Renal cortex interstitium (tissue), 11 donors: ENCODE results near the gene WBP4. TPM values are rescaled to one million over a fixed set of nuclear protein-coding genes. Genes with fewer than 3 reads are reported as not detected.
A peak's percentile ranks its signal among the peaks of the same experiment; 100 is the strongest.

Source experiments
- DNase-seq, 11 donors: peaks; one replicate each; pipeline ENCODE4 v3.0.0-alpha.2; 2013; ENCODE audit warnings: low read depth in 9 of 11, low spot score in 4 of 11; ENCODE audit errors: extremely low read depth in 1 of 11
- polyA plus RNA-seq, 3 donors: library from polyadenylated mRNA; unstranded; fragments of 120-200 nt; gene quantifications; one replicate each; pipeline ENCODE4 v1.2.1, GENCODE V29; 2013; ENCODE audit not compliant: insufficient read length in 3 of 3

Gene WBP4
- polyA plus RNA-seq, 3 donors: 22.8 to 26.5 (median 25.7) TPM

DNA sequence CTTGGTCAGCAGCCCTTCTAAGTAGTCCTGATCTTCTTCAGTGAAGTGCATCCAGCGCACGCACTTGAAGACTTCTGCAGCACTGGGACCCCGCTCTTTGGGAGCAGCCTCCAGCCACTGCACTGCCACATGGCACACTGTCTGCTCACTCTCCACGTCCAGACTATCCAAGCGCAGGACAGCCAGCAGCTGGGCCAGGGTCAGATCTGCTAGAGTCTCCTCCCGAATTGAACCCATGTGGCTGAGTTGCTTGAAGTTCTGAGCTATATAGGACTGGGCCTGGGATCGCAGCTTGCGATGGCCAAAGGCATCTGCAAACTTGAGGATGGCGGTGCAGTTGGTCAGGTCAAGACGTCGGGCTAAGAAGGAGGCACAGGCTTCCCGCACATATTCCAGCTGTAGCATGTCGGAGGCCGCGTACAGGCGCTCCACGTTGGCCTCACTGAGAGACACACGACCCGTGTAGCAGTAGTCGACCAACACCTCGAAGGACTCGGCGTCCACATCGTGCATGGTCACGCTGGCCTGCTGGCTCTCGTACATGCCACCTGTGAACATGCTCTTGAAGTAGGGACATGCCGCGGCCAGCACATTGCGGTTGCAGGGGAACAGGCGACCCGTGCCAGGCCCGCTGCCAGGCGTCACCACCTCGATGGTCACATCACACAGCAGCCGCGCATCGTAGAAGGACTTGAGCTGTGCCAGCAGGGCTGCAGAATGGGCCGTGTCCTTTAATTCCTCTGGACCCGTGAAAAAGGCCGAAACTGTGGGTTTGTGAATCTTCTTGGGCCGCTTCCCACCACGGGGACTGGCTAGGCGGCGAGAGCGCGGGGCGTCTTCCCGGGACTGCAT is 70.6 kb downstream of the WBP4 start:
- DNase-seq: peak in 1 of 11 donors; percentile 4

DNA sequence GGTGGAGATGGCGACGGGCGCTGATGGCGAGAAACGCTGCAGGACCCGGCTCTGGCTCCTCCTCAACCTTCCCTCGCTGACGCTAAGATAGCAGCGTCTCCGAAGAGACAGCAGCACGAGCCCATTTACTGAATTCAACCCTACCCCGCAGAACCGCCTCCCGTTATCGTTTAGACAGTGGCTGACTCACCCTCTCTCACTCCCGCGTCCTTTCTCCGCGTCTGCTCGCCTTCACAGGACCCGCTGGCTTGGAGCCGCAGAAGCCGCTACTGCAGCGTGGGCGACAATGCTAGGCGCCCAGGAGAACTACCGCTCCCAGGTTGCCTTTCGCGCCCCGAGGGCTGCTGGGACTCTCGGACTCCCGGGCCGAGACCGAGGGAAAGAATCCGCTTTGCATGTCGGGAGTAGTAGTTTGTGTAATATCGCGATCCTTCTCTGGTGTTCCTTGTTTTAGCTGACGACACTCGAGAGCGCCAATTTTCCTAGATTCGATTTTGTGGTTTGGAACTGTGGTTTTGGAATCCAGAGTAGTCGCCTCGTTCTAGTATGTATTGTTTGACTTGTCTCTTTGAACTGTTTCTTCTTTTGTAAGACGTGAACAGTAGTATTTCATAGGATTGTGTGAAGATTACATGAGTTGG is 71.3 kb downstream of the WBP4 start, which contains the start of gene KBTBD6:
KBTBD6 (minus strand) TSS at position 291 of the 641 bp plus-strand sequence. CDS start 291 bp downstream, outside the sequence.
- peak; percentile 87 to 98 (median 96) for DNase-seq

Other genes starting within 250 kb of the WBP4 start
- gene ELF1, start 42.2 kb upstream of the WBP4 start, polyA plus RNA-seq: 10 to 100 TPM; 46.3 to 55.3 (median 53.6) TPM
- 10 to 100 TPM; 15.8 to 20.6 (median 19.3) TPM for gene KBTBD6, start 71.3 kb downstream of the WBP4 start, polyA plus RNA-seq
- 10 to 100 TPM; 17.4 to 18.2 (median 18.0) TPM for gene KBTBD7, start 133.1 kb downstream of the WBP4 start, polyA plus RNA-seq
- gene MTRF1, start 202.1 kb downstream of the WBP4 start, polyA plus RNA-seq: 10 to 100 TPM; 16.0 to 22.1 (median 19.7) TPM
- 10 to 100 TPM; 26.5 to 47.3 (median 35.6) TPM for gene NAA16, start 249.8 kb downstream of the WBP4 start, polyA plus RNA-seq